Hepatic stellate cell (primary cell): ENCODE measurements around the gene SMIM27.
"Not testable (repeated sequence)": the region's sequence is repeated elsewhere in the genome, so short reads cannot be mapped to it uniquely, and the experiment has no call there.

ENCODE experiments used
- DNase-seq: peaks from one replicate; pipeline ENCODE4 v3.0.0; 2011; ENCODE audit warnings: low spot score

SMIM27 gene, protein sequence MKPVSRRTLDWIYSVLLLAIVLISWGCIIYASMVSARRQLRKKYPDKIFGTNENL

DNA sequence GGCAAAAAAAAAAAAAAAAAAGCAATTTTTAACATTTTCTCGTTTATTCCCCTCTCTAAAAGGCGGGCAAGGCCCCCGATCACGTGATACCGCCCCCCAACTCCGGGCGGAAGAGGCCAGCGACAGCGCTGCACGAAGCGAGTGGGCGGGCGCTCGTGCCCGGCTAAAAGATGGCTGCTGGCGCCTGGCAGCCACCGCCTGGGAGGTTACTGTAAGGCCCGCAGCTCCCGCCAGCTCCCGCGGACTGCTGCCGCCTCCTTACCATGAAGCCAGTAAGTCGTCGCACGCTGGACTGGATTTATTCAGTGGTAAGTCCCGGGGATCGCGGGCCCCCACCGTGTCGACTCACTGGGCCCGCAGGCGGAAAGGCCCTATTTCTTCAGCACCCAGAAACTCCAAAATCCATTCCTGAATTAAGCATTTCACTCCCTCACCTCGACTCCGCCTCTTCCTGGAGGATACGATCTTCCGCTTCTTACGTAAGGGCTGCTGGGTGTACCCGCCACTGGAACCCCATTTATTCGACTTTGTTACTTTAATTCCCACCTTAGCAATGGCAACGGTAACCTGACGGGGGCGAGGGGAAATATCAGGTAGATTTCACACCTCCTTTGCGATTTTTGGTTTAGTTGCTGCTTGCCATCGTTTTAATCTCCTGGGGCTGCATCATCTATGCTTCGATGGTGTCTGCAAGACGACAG is at the start of gene SMIM27, which contains the start of gene TOPORS:
SMIM27 (plus strand) TSS at position 156 of the 701 bp plus-strand sequence; CDS start at position 264, 108 bp downstream.
TOPORS (minus strand) TSS at position 415 of the 701 bp plus-strand sequence; CDS start at position 265, 150 bp downstream.
- peak; percentile 89 for DNase-seq

DNA sequence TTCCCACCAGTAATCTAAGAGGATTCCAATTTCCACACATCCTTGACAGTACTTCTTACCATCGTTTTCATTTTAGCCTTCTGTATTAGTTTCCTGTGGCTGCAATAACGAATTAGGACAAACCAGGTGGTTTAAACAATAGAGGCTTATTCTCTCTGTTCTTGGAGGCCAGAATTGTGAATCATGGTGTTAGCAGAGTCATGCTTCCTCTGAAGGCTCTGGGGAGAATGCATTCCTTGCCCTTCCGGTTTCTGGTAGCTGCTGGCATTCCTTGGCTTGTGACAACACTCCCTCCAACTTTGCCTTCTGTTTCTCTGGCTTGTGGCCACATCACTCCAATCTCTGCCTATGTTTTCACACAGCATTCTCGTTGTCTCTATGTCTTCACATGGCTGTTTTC is 49.7 kb upstream of the SMIM27 start:
- no peak for DNase-seq

DNA sequence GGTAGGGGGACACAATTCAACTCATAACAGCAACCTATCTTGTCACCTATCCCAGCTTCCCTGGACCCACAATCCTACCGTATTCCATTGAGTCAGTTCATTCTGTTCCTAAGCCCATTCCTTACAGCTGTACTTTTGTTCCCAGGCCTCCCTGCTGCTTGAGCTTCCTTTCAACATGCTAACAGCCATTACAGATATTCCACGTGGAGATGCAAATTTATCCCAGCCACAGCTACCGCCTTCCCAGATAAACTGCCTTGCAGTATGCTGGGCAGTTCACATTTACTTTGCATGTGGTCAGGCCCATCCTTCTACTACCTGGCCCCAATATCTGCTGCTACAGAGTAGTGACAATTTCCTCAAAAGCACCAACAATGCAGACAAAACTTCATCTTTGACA is 49.1 kb upstream of the SMIM27 start:
- no peak for DNase-seq

DNA sequence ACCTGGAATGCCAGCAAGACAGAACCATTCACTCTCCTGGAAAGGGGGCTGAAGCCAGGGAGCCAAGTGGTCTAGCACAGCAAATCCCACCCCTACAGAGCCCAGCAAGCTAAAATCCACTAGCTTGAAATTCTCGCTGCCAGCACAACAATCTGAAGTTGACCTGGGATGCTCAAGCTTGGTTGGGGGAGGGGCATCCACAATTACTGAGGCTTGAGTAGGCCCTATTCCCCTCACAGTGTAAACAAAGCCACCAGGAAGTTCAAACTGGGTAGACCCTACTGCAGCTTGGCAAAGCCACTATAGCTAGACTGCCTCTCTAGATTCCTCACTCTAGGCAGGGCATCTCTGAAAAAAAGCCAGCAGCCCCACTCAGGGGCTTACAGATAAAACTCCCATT is 43.4 kb upstream of the SMIM27 start:
- no peak for DNase-seq

DNA sequence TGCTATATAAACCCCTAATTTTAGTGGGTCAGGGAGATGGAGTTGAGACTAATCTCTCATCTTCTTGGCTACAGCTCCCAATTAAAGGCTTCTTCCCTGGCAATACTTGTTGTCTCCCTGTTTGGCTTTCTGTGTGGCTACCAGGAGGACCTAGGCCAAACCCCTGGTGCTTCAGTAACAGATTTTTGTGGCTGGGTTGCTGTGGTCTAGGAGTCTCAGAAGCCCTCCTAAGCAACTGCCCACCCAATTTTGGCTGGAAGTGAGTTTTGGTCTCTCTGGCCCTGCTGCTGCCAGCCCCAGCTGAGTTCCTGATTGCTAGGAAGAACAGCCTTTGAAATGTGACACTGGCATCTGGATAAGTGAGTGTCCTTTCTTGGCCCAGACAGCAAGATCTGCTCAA is 35.9 kb upstream of the SMIM27 start:
- no peak for DNase-seq

DNA sequence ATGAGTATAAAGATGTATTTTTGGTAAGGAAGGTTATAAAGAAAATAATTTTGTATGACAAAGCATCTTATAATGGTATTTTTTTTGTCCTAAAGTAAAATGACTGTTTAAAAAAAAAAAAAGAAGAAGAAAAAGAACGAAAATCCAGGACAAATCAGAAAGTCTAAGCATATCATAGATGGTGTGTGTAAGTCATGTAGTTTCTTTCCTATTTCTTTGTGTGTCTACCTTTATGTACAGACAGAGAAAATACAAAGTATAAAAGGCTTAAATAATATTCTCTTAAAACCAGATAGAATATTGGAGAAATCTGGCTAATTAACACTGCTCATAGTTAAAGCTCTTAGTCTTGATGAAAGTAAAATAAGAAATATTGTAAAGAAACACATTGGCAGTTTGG is 33.9 kb upstream of the SMIM27 start:
- DNase-seq = no peak

DNA sequence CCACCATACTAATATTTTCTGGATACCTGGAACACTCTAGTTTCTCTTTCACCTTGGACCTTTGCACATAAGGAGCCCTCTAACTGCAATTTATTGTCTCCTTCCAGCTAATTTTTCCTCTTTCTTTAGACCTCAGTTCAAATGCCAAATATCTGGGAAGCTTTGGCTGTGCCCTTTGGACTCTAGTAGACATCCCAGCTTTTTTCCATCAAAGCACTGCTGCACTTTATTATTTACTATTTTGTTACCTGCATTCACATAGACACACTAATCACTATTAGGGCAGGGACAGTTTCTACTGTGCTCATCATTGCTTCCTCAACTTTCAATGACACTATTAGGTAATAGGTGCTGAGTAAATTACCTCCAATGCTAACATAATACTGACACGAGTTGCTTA is 28.2 kb upstream of the SMIM27 start:
- DNase-seq = no peak

DNA sequence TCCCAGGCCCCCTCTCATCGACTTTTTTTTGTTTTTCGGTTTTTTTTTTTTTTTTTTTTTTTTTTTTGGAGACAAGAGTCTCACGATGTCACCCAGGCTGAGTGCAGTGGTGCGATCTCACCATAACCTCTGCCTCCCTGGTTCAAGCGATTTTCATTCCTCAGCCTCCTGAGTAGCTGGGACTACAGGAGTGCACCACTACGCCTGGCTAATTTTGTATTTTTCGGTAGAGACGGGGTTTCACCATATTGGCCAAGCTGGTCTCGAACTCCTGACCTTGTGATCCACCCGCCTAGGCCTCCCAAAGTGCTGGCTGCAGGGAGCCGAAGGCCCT is 27.6 kb upstream of the SMIM27 start:
- DNase-seq = not testable (repeated sequence)

DNA sequence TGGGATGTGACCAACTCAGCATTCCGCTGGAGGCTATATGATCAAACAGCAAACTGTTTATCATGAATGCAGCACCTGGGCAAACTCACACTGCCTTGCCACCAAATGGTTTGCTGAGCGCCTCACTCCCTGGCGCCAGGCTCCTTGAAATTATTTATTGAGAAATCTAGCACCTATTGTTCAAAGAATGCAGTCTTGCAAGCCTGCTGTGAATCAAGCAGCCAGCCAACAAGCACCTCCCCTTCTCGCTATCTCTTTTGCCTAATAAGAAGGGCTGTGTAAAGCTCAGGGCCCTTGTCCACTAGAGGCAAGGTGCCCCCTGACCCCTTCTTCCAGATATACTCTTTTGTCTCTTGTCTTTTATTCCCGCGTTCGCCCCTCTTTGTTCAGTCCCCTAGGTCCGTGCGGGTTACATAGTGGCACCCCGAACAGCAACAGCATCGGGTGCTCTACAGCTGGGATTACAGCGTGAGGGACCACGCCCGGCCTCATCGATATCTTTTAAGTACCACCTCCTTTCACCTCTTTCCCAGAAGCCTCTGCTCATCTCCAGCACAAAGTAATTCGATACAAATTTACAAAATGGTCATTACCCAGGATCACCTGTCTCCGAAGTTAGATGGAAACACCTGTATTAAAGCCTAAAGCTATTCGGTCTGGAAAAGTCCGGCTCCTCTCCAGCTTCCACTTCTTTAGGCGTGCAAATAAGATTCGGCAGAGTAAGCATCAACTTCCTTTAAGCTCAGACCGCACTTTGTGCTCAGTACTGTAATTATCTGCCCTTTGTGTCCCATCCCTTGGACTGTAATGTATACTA is 27.0 kb upstream of the SMIM27 start:
- no peak for DNase-seq

DNA sequence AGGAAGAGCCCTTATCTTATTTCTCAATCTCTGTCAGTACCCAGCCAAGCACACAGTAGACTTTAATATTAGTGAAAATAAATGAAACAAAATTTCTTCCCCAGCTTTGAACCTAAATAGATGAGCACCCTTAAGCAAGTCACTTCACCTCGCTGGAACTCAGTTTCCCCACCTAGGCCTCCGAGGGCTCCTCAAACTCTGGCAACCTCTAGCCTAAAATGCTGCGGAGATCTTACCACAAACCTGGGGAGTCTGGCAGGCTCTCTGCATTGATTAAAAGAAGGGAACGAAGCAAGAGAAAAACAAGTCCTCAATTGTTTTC is 26.5 kb upstream of the SMIM27 start:
- DNase-seq = no peak

DNA sequence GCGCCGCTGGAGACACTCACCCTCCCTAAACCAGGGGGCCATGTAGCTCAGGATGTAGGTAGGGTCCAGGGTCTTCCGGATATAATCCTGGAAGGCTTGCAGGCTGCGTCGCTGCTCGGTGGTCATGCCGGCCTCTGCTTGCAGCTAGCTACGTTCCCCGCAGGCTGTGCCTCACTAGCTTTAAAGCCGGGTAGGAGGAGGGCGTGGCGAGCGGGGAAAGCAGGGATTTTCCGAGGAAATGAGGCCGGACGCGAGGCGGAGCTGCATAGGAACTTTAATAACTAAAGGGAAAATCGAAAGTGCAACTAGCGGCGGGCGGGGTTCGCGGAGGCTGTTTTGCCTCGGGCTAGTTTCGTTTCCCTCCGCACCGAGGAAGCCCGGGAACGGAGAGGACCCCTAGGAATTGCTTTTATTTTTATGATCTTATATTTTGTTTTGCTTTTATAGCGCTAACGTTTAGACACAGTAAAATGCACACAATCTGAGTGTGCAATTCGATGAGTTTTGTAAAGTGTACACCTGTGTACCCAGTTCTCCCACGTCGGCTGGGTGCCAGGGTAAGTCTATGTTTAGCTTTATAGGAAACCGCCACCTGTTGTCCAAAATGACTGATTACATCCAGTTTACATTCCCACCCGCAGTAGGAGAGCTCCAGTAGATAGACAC is 26.0 kb upstream of the SMIM27 start, which contains the start of gene RIGI:
RIGI (minus strand) TSS at position 156 of the 666 bp plus-strand sequence; CDS start at position 126, 30 bp downstream.
- peak; percentile 67 for DNase-seq

DNA sequence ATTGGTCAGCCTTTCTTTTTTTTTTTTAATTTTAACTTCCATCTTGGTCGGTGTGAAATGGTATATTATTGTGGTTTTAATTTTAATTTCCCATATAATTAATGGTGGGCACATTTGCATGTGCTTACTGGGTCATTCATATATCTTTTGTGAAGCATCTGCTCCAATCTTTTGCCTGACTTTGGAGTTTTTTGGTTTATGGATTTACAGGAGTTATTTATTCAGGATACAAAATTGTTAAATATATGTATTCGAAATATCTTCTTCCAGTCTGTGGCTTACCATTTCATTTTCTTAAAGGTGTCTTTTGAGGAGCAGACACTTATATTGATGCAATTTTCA is 25.4 kb upstream of the SMIM27 start:
- no peak for DNase-seq

DNA sequence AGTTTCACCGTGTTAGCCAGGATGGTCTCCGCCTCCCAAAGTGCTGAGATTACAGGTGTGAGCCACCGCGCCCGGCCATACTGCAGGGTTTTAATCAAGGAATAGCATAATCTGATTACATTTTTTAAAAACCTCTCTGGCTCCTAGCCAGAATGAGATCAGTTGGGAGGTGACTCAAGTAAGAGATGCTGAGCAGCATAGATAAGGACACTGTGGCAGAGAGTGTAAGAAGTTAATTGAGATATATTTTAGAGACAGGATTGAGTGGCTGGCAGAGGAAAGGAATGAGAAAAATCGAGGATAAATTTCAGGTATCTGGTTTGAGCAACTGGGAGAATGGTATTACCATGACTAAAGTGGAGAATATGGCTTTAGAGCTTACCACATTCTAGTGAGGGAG is 18.8 kb upstream of the SMIM27 start:
- DNase-seq = no peak

DNA sequence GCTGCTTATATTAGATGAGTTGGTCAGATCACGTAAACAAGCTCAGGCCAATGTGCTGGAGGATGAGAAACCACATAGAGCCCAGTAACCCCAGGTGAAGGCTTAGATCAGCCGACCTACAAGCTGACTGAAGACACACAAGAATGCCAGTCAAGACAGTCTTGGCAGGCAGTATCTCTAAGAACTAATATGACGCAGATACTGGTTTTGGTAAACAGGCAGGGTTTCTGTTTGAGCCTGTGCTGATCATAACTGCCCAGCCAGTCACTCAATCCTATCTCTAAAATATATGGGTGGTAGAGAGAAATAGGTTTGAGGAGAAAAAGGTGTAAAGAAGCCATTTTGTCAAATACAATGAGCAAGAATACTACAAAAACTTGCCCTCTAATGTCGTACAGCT is 18.3 kb upstream of the SMIM27 start:
- DNase-seq = no peak

DNA sequence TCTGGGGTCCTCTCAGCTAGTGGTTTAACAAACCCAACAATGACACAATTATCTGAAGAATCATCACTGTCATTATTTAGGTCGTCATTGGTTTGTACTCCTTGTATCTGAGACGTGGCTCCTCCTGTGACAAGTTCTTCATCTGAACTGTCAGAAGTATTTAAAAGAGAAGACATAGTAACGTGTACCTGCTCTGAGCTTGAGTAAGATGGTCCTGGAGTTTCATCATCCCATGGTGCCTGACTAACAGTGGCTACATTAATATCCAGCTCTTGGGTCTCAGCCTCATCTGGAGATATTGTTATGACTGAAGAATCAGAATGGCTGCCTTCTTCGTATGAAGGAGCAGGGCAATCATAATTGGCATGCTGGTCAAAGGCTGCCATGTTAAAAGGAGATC is 9.1 kb upstream of the SMIM27 start:
- DNase-seq = no peak

DNA sequence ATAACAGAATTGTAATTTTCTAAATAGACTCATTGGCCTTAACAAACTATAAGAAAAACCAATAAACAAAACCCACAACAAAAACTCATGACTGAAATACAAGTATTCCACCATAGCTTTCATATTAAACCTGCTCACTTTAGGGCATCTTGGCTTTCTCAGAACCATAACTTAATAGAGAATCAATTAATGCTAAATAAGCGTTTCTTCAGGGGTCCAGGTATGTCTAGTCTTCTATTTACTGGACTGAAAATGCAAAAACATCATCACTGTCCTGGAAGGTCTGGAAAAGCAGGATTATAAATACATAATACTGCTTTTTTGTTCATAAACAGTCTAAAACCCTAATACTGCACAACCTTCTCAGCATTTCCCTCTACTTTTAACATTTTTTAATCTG is 6.2 kb upstream of the SMIM27 start:
- no peak for DNase-seq

DNA sequence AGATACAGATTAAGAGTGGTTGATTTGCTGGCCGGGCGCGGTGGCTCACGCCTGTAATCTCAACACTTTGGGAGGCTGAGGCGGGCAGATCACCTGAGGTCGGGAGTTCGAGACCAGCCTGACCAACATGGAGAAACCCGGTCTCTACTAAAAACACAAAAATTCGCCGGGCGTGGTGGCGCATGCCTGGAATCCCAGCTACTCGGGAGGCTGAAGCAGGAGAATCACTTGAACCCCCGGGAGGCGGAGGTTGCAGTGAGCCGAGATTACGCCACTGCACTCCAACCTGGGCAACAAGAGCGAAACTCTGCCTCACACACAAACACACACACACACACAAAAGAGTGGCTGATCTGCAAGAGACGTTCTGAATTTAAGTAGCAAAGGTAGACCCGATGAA is 3.9 kb upstream of the SMIM27 start:
- not testable (repeated sequence) for DNase-seq

DNA sequence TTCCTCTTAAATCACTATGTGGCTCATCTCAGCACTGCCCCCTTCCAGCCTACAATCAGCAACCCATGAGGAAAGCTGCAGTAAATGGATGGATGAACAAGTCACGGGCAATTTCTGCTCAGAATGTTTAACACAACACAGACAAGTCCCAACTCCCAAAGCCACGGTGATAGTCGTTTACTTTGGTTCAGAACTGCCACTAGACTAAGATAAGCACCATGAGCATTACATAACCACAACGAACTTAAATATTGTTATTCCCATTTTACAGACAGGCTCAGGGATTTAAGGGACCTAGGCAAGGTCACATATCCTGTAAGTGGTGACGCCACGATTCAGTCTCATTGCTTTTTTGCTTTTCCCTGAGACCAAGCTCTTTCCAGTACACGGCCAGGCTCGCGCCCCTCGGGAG is 2.0 kb upstream of the SMIM27 start:
- DNase-seq = peak; percentile 43

DNA sequence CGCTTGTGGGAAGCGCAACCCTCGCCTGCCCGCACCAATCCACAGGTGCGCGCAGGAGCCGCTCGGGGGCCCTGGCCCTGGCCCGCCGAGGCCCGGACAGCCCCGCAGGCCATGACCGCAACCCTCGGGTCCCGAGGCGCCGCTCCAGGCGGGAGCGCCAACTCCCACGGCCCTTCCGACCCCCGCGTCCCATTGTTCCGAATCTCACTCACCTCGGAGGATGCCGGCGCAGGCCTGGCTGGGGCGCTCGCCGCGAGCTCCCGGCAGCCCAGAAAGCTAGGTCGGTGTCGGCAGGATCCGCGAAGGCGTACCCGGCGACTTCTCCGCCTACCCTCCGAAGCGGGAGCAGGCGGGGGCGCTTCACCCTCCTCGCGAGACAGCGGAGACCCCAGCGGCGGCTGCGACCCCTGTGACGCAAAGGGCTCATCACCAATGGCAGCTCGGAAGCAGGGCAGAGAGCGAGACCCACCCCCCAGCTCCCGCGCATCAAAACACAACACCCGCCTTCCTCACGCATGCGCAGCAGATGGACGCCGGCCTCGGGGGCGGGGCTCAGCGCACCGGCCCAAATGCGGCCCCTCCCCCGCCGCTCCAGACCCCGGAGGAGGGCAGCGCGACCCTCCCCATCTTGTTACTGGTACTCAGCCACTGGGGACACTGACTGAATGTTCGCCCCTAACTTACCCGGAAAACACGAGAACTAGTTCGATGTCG is 1.4 kb upstream of the SMIM27 start:
- peak; percentile 97 for DNase-seq

DNA sequence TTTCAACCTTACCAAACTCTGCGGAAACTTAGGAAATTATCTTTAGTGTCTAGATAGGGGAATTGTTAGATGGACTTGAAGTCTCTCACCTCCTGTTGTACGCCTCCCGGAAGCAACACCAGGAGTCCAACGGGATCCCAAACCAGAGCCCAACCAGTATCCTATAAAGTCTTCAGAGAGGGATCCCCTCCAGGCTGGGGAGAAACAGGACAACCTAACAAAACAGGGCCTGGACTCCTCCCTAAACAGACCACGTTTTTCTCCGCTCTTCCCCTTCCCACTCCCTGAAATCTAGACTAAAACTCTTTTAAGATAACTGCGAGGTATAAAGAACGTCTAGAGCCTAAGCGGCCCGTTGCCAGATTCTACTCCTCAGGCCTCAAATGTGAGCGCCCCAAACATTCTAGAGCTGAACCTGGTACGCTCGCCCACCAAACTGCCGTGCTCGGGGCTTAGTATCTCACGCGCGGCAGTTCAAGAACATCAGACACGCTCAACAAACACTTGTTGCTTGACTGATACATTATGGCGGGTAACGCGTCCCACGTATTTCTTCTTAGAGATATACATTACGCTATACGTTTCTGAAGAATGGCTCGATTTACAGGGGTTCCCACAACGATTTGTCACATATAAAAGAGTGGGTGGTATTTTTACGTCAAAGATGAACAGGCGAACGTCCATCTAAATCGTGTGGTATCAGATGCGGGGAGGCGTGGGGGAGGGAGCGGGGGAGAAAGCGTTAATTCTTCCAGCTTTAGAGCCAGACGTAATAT is 663 bp upstream of the SMIM27 start:
- DNase-seq = peak; percentile 55

DNA sequence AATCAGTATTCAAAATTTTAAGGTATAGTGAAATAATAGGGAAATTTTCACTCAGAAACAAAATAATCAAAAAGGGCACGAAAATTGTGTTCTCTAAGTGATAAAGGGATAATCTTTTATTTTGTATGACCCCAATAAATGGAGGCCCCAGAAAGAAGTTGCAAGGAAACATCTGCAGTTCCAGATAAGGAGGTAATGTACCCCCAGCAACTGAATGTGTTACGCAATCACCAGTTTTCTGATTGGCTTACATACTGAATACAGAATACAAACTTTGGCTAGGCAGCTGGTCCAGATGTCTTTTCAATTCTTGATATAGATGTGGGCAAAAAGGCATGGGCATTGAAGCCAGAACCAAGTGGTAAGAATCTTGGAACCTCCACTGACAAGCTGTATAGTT is 2.0 kb downstream of the SMIM27 start:
- DNase-seq = no peak

DNA sequence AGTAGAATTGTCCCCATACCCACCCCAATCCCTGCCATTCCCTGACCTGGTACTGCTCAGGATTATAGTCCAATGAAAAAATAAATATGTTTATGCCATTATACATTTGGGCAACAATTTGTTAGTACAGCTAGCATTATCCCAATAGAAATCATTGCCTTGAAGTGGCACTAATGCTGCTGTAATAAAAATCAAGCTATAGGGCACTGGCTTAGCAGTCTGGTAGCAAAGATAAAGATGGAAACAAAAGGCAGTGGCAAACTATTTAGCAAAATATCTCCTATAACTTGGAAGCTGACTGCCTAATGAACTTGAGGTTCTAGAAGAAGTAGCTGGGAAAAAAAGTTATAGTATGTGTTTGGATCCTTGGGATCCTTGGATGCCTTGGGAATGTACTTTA is 2.5 kb downstream of the SMIM27 start:
- DNase-seq = no peak
